ENCODE data around the gene IMP3. TPM values are rescaled to one million over a fixed set of nuclear protein-coding genes. Genes with fewer than 3 reads are reported as not detected.

IMP3 gene
- total and polyA plus RNA-seq, 9 of the 15 experiments (the other 6 are each of a cell fraction or from before 2014, with no cell fraction given) = 14.5 to 160 (median 74.4) TPM

- TF ChIP-seq USF1 (CRISPR knock-in tag; IDR thresholded peaks at IDR 0.05) (peak; percentile 65), POLR3A (IDR thresholded peaks at IDR 0.05; ENCODE audit: borderline replicate concordance, extremely low read depth, insufficient read depth, insufficient read length) (no peak), ZNF3 (CRISPR knock-in tag; IDR thresholded peaks at IDR 0.05) (no peak), TFAM (CRISPR knock-in tag; conservative IDR thresholded peaks at IDR 0.05) (no peak), SRSF7 (optimal IDR thresholded peaks at IDR 0.05; ENCODE audit: low read depth, low read length) (no peak), JUNB (CRISPR knock-in tag; conservative IDR thresholded peaks at IDR 0.05) (no peak), CCNT2 (IDR thresholded peaks at IDR 0.05; ENCODE audit: borderline replicate concordance, extremely low read depth, insufficient read length, low read depth, low read length) (peak; percentile 70), ZNF282 (CRISPR knock-in tag; IDR thresholded peaks at IDR 0.05) (peak; percentile 91; the same call in 1 of the 2 replicates), RAD21 (CRISPR knock-in tag; conservative IDR thresholded peaks at IDR 0.05 in 1 of 2, IDR thresholded peaks at IDR 0.05 in 1 of 2) (no peak), KDM1A (IDR thresholded peaks at IDR 0.05) (no peak), SRSF9 (IDR thresholded peaks at IDR 0.05; ENCODE audit: borderline replicate concordance, low read depth, low read length) (no peak), PTTG1 (tag; IDR thresholded peaks at IDR 0.05; ENCODE audit: low read depth) (no peak), BRCA1 (IDR thresholded peaks at IDR 0.05) (no peak), BRCA1 (CRISPR knock-in tag; IDR thresholded peaks at IDR 0.05) (no peak), SMARCB1 (IDR thresholded peaks at IDR 0.05; ENCODE audit: insufficient read length, low read depth) (no peak), MBD2 (IDR thresholded peaks at IDR 0.05; ENCODE audit: borderline replicate concordance, low read depth) (peak; percentile 88), ATF1 (CRISPR knock-in tag; IDR thresholded peaks at IDR 0.05) (peak; percentile 1; the same call in 1 of the 2 replicates), ATF1 (tag; IDR thresholded peaks at IDR 0.05) (peak; percentile 85), PRMT5 (CRISPR knock-in tag; IDR thresholded peaks at IDR 0.05) (peak; percentile 26; the same call in 1 of the 2 replicates), MIER1 (IDR thresholded peaks at IDR 0.05; ENCODE audit: low read depth) (no peak), PHF8 (IDR thresholded peaks at IDR 0.05; ENCODE audit: borderline replicate concordance, low read length) (peak; percentile 99; the same call in 1 of the 2 replicates), MITF (IDR thresholded peaks at IDR 0.05) (no peak; the same call in 1 of the 2 replicates), AFF4 (CRISPR knock-in tag; IDR thresholded peaks at IDR 0.05) (peak; percentile 96), ZNF584 (CRISPR knock-in tag; IDR thresholded peaks at IDR 0.05; ENCODE audit: low read depth) (no peak)
These were observed at the start of gene IMP3 (continued) for GRCh38 chr15:75639709-75640482.
